GM21737 (cell line): Measurements from ENCODE around the gene RHOH.
"Not testable (repeated sequence)": the region's sequence is repeated elsewhere in the genome, so short reads cannot be mapped to it uniquely, and the experiment has no call there.

Source experiments
- ATAC-seq: cut with Tn5 transposase; IDR thresholded peaks from one replicate; pipeline ENCODE4 v1.9.1; 2021; ENCODE audit warnings: mild to moderate bottlenecking, moderate library complexity; ENCODE audit not compliant: unreplicated experiment

Gene RHOH

DNA sequence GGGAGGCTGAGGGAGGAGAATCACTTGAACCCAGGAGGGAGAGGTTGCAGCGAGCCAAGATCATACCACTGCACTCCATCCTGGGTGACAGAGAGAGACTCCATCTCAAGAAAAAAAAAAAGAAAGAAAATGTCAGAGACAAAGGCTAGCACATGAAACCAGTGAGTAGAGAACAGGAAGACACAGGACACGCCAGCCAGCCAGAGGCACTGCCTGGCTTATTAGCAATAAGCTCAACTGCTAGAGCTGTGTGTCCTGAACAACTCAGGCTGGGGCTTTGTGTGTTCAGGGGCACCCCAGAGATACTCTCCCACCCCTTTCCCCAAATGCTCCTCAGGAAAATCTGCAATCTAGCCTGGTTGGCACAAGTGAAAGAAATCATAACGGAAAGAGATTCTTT, 60.0 kb downstream of the RHOH start:
- ATAC-seq, result no peak

DNA sequence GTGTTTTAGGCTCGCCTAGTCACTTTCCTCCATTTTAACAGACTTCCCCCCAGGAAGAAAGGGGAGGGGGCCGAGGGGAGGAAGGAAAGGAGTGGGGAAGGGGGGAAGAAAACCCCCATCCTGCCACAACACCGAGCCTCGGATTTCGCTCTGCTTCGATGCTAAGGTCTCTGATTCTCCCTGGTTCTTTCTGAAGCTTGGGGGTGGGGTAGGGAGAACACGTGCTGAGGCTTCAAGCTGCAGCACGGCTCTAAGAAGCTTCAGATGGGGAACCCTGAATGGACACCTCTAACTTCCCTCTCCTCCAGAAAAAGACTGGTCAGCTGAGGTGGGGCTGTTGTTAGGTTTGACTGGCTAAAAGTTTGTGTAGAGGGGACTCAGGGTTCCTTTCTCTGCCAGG, 61.8 kb downstream of the RHOH start:
- no peak for ATAC-seq

DNA sequence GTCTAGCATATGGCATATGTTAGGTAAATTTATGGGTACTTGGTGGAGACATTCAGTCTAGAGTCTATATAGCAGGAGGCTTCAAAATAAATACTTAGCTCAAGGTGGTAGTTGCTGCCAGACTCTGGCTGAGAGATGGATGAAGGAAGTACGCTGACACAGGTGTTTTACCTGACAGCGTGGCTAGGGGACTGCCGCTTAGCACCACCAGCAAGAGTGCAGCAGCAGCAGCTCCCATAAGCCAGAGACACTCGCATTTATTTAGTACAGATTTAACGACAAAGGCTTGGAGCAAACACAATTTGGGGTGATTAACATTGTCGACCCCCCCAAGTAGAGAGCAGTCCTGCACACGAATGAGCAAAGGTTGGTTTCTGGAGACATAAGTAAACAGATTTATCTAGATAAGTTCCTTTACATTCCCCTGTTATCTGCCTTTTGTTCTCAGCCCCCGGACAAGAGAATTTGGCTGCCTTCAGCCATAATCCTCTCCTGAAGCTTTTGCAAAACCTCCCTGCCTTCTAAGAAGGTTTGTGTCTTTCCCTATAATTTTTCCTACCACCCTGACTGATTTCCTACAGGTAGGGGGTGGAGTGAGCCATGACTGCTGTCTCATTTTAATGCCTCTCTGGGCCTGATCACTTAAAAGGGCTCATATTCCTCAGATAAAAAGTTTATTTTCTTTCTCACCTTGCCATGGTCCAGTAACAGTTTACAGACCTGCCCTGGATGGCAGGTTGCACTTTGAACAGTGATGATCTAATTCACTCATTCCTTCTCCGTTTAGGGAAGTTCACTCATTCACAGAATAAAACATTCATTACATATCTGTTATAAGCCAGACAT, 64.6 kb downstream of the RHOH start:
- ATAC-seq, result no peak

DNA sequence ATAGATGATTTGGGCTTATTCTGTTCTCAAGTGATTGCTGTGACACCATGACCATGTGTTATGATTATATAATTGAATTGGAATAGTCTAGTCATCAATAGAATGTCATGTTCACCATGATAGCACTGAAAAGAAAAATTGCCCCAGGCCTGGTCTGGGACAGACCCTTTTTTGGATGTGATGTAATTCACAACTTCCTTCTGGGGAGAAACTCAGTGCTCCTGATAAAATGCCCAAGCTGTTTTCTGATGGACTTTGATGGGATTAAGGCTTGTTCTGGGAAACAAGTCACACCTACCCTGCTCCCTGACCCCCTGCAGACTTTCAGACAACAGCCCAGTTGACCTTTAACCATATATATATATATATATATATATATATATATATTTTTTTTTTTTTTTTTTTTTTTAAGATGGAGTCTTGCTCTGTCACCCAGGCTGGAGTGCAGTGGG, 65.3 kb downstream of the RHOH start:
- ATAC-seq, result no peak

DNA sequence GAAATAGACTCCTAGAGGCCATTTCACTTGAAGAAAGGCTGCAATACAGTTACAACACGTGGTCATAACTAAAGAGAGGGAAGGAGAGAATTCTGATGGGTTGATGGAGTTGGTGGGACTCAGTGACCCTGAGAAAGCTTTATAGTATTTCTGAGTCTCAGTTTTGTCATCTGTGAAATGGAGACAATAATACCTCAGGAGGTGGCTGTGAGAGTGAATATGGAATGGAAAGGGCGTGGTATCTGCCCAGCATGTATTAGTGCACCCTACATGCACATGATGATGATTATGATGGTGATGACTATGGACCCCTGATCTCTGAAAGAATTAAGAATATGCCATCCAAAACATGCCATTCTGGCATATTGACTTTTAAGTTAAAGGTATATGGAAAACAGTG, 66.0 kb downstream of the RHOH start:
- ATAC-seq, result no peak

DNA sequence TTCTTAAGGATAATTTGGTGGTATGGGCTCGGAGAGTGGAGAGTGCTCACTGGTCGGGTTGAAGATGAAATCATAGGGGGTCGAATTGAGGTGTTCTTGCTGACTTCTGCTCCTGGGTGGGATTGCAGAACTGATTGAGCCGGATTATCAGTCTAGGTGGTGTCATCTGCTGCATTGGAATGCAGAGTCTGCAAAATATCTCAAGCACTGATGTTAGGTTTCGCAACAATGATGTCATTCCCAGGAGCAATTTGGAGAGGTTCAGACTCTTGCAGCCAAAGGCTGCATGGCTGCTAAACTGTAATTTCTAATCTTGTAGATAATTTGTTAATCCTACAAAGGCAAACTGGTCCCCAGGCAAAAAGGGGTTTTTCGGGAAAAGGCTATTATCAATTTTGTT, 67.7 kb downstream of the RHOH start:
- ATAC-seq, result no peak

DNA sequence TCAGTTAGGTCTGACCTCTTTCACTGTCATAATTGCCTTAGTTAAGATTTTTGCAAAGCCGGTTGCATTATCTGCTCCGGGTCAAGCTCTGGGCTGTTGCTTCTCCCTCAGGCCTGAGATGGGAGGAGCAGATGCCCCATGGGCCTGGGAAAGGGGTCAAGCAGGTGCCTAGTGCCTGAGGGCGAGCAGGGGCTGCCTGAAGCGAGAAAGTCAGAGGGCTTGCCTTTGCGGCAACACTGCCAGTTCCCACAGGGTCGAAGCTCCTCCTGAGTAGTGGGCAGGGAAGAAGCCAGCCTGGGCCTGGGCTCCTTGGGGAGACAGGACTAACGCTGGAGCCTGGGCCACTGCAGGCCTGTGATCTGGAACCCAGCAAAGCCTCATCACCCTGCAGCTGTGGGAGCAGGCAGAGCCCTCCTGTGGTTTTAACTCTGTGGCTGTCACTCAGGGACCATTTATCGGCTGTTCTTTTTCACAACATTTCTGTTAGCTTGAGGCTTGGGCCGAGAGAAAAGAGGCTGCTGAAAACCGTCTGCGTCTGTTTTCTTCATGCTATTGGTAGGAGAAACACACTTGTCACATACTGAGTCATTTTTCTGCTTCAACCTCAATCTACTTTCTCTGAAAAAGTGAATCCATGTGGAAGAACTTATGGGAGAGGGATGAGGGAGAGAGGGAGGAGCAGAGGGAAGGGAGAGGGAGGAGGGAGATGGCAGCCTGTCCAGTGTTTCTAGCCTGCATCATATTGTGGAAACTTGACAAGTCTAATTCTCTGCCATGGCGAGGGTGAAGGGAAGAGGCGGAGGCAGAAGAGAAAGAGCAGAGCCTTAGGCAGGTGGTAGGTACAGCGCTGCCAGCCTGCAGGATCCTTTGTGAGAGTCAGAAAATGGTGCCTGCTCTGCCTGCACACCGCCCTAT, 68.4 kb downstream of the RHOH start:
- ATAC-seq, result peak; percentile 64

DNA sequence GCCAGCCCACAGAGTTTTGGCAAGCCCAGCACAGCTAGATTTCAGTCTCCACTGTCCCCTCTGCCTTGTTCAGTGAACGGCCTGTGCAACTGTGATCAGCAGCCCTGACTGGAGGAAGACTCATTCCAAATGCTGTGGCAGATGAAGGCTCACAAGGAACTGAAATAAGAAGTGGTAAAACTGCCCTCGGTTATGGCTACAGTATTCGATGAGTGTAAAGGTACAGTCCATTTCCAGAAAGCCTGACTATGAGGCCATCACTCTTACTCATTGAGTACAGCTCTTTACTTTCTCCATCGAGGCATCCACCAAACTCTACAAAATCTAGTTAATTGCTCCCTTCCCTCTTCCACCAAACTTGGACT, 69.1 kb downstream of the RHOH start:
- no peak for ATAC-seq

DNA sequence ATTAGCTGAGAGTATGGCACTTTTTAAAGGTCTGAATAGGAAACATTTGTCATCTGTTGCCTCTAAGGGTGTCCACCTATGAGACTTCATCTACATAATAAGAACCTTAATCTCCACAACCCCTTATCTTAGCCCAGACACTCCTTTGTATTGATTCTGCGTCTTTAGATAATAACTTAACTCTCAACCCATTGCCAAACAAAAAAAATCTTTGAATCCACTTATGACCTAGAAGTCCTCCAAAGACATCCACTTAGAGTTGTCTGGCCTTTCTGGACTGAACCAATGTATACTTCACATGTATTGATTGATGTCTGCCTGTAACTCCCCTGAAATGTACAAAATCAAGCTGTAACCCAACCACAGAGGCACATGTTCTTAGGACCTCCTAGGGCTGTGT, 72.3 kb downstream of the RHOH start:
- no peak for ATAC-seq

DNA sequence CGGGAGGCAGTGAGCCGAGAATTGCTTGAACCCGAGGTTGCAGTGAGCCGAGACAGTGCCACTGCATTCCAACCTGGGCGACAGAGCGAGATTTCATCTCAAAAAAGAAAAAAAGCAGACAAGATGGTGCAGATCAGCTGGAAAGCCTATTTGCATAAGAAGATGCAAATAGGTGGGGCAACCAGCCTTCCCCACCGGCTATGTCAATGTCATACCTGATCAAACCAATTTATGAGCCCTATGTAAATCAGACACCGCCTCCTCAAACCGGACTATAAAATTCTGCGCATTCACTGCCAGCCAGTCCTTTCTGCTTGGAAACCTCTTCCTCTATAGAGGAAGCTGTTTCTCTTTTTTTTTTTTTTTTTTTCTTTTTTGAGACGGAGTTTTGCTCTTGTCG, 73.8 kb downstream of the RHOH start:
- no peak for ATAC-seq

DNA sequence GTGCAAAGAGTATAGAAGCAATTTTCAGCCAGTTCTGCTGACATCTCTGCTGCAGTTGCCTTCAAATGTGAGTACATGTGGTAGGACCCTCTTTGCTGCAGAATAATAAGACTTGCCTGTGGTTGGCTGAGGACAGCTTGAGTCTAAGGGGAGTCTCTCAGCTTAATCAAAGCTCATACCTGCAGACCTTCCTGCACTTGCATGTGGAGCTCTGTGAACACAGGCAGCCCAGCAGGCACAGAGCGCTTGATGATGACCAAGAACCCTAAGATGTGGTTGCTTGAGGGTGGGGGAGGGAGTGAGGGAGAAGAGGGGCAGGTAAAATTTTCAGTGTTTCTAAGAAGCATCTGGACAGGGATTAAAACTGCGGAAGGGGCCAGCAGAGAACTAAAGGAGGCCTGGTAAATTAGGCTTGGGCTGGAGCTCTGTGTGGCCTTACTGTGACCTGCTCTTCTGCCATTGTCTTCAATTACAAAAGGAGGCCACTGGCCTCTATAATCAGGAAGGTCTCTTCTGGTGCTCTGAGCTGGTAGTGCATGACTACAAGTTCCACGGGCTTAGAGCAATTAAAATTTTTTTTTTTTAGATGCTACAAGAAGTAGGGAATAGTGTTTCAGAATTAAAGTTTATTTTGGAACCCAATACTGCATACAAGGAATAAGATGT, 78.4 kb downstream of the RHOH start:
- ATAC-seq, result no peak

DNA sequence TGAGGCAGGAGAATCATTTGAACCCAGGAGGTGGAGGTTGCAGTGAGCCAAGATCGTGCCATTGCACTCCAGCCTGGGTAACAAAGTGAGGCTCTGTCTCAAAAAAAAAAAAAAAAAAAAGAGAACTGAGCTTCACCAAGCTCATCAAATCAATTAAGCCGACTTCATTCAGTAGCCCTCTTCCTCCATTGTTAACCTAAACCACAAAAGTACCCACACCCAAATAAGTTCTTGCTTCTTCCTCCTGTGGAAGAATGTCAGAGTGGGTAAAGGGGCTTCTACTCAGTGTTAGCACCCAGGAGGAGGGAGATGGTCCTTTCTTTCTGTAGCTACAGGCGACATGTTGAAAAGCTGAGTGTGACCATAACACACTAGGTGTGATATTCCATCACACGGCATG, 79.7 kb downstream of the RHOH start:
- no peak for ATAC-seq

DNA sequence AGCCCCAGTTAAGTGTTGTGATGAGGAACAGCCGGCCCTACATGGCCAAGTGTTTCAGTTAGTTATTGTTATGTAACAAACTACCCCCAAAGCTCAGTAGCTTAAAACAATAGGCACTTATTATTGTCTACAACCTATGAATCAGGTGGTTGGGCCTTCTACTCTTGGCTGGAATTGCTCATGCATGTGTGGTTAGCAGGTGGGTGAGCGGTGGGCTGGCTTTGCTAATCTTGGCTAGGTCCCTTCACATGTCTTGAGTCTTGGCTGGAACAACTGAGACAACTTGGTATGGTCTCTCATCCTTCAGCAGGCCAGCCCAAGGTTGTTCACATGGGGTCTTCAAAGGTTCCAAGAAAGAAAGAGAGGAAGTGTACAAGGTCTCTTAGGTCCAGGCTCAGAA, 83.8 kb downstream of the RHOH start:
- no peak for ATAC-seq

DNA sequence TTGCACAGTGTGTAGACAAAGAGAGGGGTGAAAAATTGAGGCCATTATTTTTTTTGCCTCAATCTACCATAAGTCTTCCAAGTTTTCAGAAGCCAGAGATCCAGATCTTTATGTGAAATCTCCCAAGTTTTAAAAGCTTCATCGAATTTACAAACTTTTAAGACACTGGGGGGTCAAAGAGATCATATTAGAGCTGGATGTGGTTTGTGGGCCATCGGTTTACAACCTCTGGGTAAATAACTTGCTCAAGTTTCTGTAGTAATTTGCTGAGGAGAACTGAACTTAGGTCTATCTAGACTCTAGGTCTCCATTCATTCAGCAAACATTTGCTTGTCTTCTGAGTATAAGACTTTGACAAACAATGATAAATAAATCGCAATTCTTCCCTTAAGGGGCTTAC, 84.3 kb downstream of the RHOH start:
- ATAC-seq, result no peak

DNA sequence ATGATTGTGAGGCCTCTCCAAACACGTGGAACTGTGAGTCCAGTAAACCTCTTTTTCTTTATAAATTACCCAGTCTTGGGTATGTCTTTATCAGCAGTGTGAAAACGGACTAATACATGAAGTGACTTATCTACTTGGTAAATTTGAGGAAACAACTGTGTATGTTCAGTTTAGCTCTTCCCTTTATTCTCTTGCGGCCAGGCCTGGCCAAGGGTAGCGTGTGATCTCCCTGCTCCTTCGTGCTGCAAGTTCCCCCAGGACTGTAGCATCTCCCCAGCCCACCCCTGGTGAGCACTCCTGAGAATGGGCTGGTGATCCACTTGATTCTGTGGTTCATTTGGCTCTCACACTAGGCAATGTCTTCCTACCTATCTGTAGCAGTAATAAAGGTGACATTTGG, 85.1 kb downstream of the RHOH start:
- no peak for ATAC-seq

DNA sequence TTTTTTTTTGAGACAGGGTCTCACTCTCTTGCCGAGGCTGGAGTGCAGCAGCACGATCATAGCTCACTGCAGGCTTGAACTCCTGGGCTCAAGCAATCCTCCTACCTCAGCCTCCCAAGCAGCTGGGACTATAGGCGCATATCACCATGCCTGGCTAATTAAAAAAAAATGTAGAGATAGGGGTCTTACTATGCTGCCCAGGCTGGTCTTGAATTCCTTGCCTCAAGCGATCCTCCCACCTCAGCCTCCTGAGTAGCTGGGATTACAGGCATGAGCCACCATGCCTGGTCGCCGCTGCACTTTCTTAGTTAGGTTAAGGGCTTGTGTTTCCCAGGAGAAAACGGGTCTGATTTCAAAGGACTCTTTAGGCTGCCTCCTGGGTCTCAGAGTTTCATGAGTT, 86.0 kb downstream of the RHOH start:
- not testable (repeated sequence) for ATAC-seq

DNA sequence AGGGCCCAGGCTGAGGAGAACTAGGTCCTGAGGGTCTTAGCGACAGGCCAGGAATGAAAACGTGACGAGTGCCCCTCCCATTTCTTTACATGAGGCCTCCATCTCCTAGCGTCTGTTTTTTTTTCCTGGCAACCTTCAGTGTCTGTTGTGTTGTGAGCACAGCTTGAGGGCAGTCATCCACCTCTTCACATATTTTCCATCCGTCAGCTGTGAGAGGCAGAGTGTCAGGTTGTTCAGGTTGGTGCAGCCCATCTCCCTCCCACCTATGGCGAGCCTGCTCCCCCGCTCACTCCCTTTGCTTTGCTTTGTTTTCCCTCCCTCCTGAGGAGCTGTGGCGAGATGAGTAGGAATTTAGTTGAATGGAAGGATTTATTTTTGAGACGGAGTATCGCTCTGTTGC, 86.6 kb downstream of the RHOH start:
- no peak for ATAC-seq

DNA sequence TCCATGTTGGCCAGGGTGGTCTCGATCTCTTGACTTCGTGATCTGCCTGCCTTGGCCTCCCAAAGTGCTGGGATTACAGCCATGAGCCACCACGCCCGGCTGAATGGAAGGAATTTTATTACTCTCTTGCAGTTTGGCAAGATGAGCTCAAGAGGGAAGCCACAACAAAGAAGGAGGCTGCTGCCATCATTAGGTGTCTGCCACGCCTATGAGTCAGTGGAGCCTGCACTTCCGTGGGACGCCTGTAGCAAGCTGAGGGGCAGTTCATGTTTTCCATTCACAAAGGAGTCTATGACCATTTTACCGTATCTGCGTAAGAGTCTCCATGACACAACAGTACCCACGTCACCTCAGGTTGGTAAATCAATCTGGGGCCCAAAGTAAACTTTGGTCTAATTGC, 87.1 kb downstream of the RHOH start:
- ATAC-seq, result no peak

DNA sequence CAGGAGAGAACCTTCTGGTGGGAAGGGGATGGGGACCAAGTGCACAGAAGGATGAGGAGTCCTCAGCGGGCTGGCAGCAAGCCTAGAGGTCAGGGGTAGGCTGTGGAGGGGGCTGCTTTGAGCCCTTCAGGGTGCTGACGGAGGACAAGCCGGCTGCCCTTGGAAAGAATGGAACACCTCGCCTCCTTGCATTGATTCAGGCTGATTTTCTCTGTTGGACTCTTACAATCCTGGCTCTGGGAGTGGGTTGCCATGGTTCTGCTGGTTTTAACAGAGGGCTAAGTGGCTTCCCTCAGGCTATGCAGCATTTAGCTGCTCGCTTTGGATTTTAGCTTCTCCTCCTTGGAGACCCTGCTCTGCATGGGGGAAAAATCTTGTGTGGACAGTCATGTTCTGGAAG, 88.9 kb downstream of the RHOH start:
- no peak for ATAC-seq

DNA sequence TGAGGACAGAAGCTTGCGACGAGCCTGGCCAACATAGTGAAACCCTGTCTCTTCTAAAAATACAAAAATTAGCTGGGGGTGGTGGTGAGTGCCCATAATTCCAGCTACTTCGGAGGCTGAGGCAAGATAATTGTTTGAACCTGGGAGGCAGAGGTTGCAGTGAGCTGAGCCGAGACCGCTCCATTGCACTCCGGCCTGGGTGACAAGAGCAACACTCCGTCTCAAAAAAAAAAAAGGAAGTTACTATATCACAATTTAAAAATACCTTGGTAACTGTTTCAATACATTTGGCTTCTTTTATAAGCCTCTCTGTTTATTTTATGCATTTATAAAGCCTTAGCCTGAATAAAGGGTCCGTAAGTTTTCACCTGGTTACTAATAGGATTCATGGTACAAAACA, 91.7 kb downstream of the RHOH start:
- no peak for ATAC-seq

DNA sequence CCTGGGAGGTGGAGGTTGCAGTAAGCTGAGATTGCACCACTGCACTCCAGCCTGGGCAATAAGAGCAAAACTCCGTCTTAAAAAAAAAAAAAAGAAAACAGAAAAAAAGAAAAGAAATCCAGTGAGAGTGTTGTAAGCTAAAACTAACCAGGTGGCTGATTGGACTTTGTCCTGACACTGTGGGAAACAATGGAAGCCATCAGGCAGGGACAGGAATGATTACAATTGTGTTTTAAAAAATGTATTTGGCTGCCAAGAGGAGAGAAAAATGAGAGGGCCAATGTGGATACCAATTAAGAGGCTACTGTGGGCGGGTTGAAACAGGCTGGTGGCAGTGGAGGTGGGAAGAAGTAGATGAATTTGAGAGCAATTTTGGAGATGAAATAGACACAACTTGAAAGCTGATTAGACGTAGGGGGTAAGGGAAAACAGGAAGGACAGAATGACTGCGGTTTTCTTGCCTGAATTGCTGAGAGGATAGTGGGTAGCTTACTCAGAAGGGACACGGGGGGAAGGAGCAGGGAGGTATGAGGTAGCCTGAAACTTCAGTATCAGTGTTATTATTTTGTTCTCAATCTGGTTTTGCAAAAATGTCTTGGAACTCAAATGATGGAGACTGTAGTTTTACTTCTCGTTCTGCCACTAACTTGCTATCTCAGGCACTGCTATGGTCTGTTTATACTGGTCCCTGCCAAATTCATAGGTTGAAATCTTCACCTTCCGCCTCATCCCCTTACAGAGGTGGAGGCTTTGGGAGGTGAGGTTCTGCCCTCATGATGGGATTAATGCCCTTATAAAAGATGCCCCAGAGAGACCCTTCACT, 92.7 kb downstream of the RHOH start:
- ATAC-seq, result peak; percentile 63
